22Rv1 (cell line): ENCODE data around the gene RAPGEF4.

Source experiments
- H3K27ac ChIP-seq: fragments of 450-650 bp; 2 replicates; pipeline ENCODE4 v1.5.1; 2017
- ZFX ChIP-seq: fragments of 450-650 bp; IDR thresholded peaks from 2 replicates; pipeline ENCODE4 v1.6.1; 2017; ENCODE audit warnings: antibody characterized with exemption, borderline replicate concordance
- TF ChIP-seq, protein P1 (sequence below): fragments of 450-650 bp; IDR thresholded peaks from 2 replicates; pipeline ENCODE4 v1.5.1; 2017; ENCODE audit warnings: mild to moderate bottlenecking

RAPGEF4 gene

DNA sequence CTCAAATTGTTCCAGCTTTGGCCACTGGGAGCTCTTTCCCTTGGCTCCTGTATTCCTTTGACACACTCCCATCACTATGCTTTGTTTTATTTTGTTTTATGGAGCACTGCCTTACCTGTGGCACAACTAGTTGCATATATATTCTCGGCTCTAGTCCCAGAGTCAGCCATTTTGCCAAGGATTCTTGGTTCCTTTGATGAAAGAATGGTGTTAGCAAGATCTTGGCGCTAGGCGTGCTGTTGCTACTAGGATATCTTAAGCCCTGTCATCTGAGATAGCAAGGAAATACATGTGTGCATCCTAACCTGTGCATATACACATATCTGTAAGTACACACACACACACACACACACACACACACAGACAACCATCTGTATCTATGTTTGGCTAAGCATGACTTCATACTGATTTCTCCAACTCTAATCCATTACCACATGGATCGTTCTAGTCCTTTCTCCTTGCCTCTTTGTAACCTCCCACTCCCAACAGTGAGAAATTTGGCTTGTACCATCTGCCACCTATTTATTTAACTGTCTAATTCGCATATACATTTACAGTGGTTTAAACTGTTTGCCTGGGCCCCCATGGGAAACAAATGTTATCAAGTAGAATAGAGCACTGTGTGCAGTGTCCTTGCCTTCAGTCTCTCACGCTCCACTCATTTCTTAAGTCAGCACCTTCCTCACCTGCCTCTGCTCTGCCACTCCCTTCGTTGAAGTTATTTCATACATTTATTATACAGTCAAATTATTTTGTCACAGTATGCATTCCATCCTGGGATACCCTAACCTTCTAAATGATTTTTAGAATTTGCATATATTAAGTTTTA is 202.5 kb downstream of the RAPGEF4 start:
- no peak for TF ChIP-seq ZFX
- TF ChIP-seq, protein P1, sequence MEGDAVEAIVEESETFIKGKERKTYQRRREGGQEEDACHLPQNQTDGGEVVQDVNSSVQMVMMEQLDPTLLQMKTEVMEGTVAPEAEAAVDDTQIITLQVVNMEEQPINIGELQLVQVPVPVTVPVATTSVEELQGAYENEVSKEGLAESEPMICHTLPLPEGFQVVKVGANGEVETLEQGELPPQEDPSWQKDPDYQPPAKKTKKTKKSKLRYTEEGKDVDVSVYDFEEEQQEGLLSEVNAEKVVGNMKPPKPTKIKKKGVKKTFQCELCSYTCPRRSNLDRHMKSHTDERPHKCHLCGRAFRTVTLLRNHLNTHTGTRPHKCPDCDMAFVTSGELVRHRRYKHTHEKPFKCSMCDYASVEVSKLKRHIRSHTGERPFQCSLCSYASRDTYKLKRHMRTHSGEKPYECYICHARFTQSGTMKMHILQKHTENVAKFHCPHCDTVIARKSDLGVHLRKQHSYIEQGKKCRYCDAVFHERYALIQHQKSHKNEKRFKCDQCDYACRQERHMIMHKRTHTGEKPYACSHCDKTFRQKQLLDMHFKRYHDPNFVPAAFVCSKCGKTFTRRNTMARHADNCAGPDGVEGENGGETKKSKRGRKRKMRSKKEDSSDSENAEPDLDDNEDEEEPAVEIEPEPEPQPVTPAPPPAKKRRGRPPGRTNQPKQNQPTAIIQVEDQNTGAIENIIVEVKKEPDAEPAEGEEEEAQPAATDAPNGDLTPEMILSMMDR, result no peak

GRCh38 chr2:172938713-172939375 is 203.2 kb downstream of the RAPGEF4 start:
- no peak for TF ChIP-seq ZFX
- TF ChIP-seq, protein P1, result no peak
- H3K27ac ChIP-seq, result no peak overlapping the region

More for the DNA sequence above, 202.5 kb downstream of the RAPGEF4 start:
- no peak overlapping the region for H3K27ac ChIP-seq

DNA sequence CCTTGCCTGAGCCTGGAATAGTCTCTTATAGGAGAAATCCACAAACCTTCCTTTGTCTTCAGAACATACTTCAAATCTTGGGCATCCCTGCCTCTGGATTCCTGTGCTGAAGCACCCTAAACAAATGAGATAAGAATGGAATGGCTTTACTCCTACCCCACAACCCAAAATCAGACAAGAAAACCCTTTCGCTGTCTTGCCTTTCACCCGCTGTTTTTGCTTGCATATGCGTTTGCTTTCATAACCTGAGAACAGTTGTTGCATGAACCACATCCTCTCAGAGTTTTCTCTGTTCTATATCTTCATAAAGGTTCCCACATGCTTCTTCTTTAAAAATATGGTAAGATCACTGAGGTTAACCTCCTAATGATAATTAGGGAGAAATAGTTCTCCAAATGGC is 207.9 kb downstream of the RAPGEF4 start:
- TF ChIP-seq, protein P1, result no peak
- TF ChIP-seq ZFX, result no peak
- H3K27ac ChIP-seq, result no peak overlapping the region

DNA sequence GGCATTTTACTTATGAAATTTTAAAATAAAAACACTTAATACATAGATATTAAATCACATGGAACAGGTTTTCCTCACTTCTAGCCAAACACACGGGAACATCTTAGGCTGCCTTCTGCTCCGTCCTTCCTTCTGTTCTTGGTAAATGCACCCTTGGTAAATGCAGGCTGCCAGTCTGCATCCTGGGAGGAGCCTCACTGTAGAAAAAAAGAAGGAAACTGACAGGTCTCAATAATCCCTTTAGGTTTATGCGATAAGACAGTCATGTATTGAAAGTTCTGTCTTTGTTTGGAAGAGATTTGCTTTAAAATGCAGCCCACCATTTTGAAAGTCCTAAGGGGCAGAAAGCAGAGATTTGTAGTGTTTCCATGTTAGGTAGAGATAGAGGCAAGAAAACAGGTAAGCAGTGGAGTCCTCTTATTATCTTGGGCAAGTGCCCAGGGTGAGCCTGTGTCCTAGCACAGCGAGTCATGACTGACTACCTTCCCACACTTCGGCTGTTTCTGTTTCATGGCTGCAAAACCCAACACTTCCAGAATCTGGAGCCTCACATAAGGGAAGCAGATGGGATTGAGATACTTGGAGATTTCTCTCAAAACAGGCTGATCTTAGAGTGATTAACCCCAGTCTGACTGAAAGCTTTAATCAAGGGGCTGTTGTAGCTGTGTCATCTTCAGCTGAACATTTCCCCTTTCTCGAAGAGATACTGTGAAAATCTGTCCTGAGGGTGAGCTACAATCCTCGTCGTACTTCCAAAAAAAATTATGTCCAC is 208.6 kb downstream of the RAPGEF4 start:
- no peak for TF ChIP-seq ZFX
- TF ChIP-seq, protein P1, result no peak
- H3K27ac ChIP-seq, result no peak overlapping the region

GRCh38 chr2:172944794-172945509 is 209.3 kb downstream of the RAPGEF4 start:
- no peak overlapping the region for H3K27ac ChIP-seq
- no peak for TF ChIP-seq ZFX
- TF ChIP-seq, protein P1, result no peak

GRCh38 chr2:172945510-172945850 is 209.8 kb downstream of the RAPGEF4 start:
- no peak overlapping the region for H3K27ac ChIP-seq
- TF ChIP-seq, protein P1, result no peak
- TF ChIP-seq ZFX, result no peak
